H9 (cell line): ENCODE results near the gene HNF4A. TPM values are rescaled to one million over a fixed set of nuclear protein-coding genes. Genes with fewer than 3 reads are reported as not detected.

ENCODE experiments used
- DNase-seq: peaks from one replicate; pipeline ENCODE4 v3.0.0-alpha.2; 2017
- H2AFZ ChIP-seq: one replicate; pipeline ENCODE4 v1.6.1; 2013; ENCODE audit warnings: mild to moderate bottlenecking, low read length, control low read depth, moderate library complexity
- H2AK5ac ChIP-seq: 2 replicates; pipeline ENCODE4 v1.6.1; 2013; ENCODE audit warnings: low read length, control low read depth, mixed read lengths; ENCODE audit not compliant: insufficient read length
- H2BK120ac ChIP-seq: one replicate; pipeline ENCODE4 v1.6.1; 2013; ENCODE audit warnings: low read depth, mild to moderate bottlenecking, low read length, control low read depth, inconsistent platforms; ENCODE audit not compliant: poor library complexity, severe bottlenecking
- H2BK12ac ChIP-seq: 2 replicates; pipeline ENCODE4 v1.6.1; 2013; ENCODE audit warnings: low read length, control low read depth, mixed read lengths, low read depth; ENCODE audit not compliant: insufficient read length
- H2BK15ac ChIP-seq: 2 replicates; pipeline ENCODE4 v1.6.1; 2013; ENCODE audit warnings: low read depth, low read length, control low read depth
- H2BK20ac ChIP-seq: one replicate; pipeline ENCODE4 v1.6.1; 2013; ENCODE audit warnings: low read depth, mild to moderate bottlenecking, low read length, control low read depth, inconsistent platforms; ENCODE audit not compliant: poor library complexity, severe bottlenecking
- H2BK5ac ChIP-seq: 2 replicates; pipeline ENCODE4 v1.6.1; 2013; ENCODE audit warnings: low read length, control low read depth, mixed read lengths; ENCODE audit not compliant: insufficient read length
- H3K14ac ChIP-seq: 2 replicates; pipeline ENCODE4 v1.6.1; 2013; ENCODE audit warnings: low read length, control low read depth; ENCODE audit not compliant: insufficient read depth
- H3K18ac ChIP-seq: 2 replicates; pipeline ENCODE4 v1.6.1; 2013; ENCODE audit warnings: low read depth, mild to moderate bottlenecking, mixed read lengths, low read length, control low read depth; ENCODE audit not compliant: insufficient read length
- H3K23ac ChIP-seq: 2 replicates; pipeline ENCODE4 v1.6.1; 2013; ENCODE audit warnings: low read length, control low read depth, mixed read lengths, low read depth; ENCODE audit not compliant: insufficient read length
- H3K23me2 ChIP-seq: 2 replicates; pipeline ENCODE4 v1.6.1; 2013; ENCODE audit warnings: low read depth, mild to moderate bottlenecking, mixed read lengths, low read length, control low read depth; ENCODE audit not compliant: insufficient read length, poor library complexity, severe bottlenecking
- H3K27ac ChIP-seq: 2 replicates; pipeline ENCODE4 v1.5.1; 2013; ENCODE audit warnings: low read length, control low read depth, mixed read lengths, low read depth; ENCODE audit not compliant: insufficient read length
- H3K27me3 ChIP-seq: 2 replicates; pipeline ENCODE4 v1.6.1; 2013; ENCODE audit warnings: low read length, control low read depth, inconsistent platforms; ENCODE audit not compliant: insufficient read depth
- H3K4ac ChIP-seq: 2 replicates; pipeline ENCODE4 v1.6.1; 2013; ENCODE audit warnings: low read depth, mild to moderate bottlenecking, control low read depth, inconsistent platforms, low read length, moderate library complexity
- H3K4me1 ChIP-seq: 2 replicates; pipeline ENCODE4 v1.6.1; 2013; ENCODE audit warnings: low read length, control low read depth, inconsistent platforms; ENCODE audit not compliant: insufficient read depth
- H3K4me2 ChIP-seq: 2 replicates; pipeline ENCODE4 v1.6.1; 2013; ENCODE audit warnings: low read length, control low read depth, mixed read lengths; ENCODE audit not compliant: insufficient read length, insufficient read depth
- H3K56ac ChIP-seq: 2 replicates; pipeline ENCODE4 v1.6.1; 2013; ENCODE audit warnings: low read depth, mild to moderate bottlenecking, mixed read lengths, low read length, control low read depth; ENCODE audit not compliant: insufficient read length
- H3K79me1 ChIP-seq: 2 replicates; pipeline ENCODE4 v1.6.1; 2013; ENCODE audit warnings: low read depth, mild to moderate bottlenecking, moderate library complexity, low read length, control low read depth, inconsistent platforms; ENCODE audit not compliant: insufficient read depth, poor library complexity, severe bottlenecking
- H3K79me2 ChIP-seq: 2 replicates; pipeline ENCODE4 v1.6.1; 2013; ENCODE audit warnings: low read length, control low read depth, inconsistent platforms; ENCODE audit not compliant: insufficient read depth
- H3K9ac ChIP-seq: 2 replicates; pipeline ENCODE4 v1.6.1; 2013; ENCODE audit warnings: low read length, control low read depth, mixed read lengths; ENCODE audit not compliant: insufficient read length; ENCODE audit errors: extremely low read depth
- H3K9me3 ChIP-seq: one replicate; pipeline ENCODE4 v1.6.1; 2013; ENCODE audit warnings: low read depth, low read length, inconsistent platforms; ENCODE audit not compliant: control insufficient read depth
- H3T11ph ChIP-seq: one replicate; pipeline ENCODE4 v1.6.1; 2013; ENCODE audit warnings: mild to moderate bottlenecking, low read length, control low read depth, inconsistent platforms
- H4K20me1 ChIP-seq: one replicate; pipeline ENCODE4 v1.6.1; 2013; ENCODE audit not compliant: control insufficient read depth, insufficient read length, insufficient read depth
- H4K5ac ChIP-seq: 2 replicates; pipeline ENCODE4 v1.6.1; 2013; ENCODE audit warnings: low read depth, mild to moderate bottlenecking, mixed read lengths, low read length, control low read depth; ENCODE audit not compliant: insufficient read length
- H4K8ac ChIP-seq: replicated peaks from 2 replicates; pipeline ENCODE4 v1.6.1; 2013; ENCODE audit warnings: low read length, control low read depth, mixed read lengths, low read depth; ENCODE audit not compliant: insufficient read length
- H4K91ac ChIP-seq: 2 replicates; pipeline ENCODE4 v1.6.1; 2013; ENCODE audit warnings: low read depth, mild to moderate bottlenecking, moderate library complexity, mixed read lengths, low read length, control low read depth; ENCODE audit not compliant: insufficient read length
- H3K27ac Mint-ChIP-seq, 3 experiments: 2 replicates in 2 of 3; 3 replicates in 1 of 3; pipeline ENCODE4 v1.8.0; 2020 to 2021; ENCODE audit warnings: mixed read lengths in 3 of 3, mild to moderate bottlenecking in 1 of 3, moderate library complexity in 1 of 3
- H3K27me3 Mint-ChIP-seq: 2 replicates; pipeline ENCODE4 v1.8.0; 2021; ENCODE audit warnings: low read depth, mild to moderate bottlenecking, moderate library complexity, mixed read lengths
- H3K36me3 Mint-ChIP-seq, 3 experiments: 2 replicates in 2 of 3; 3 replicates in 1 of 3; pipeline ENCODE4 v1.8.0; 2020 to 2021; ENCODE audit warnings: low read depth in 3 of 3, mixed read lengths in 3 of 3; ENCODE audit not compliant: insufficient read depth in 1 of 3
- H3K4me1 Mint-ChIP-seq, 2 experiments: 2 replicates each; pipeline ENCODE4 v1.8.0; 2020; ENCODE audit warnings: mixed read lengths in 2 of 2
- H3K4me3 Mint-ChIP-seq, 2 experiments: 2 replicates in 1 of 2; 3 replicates in 1 of 2; pipeline ENCODE4 v1.8.0; 2020 to 2021; ENCODE audit warnings: mild to moderate bottlenecking in 2 of 2, mixed read lengths in 2 of 2, moderate library complexity in 1 of 2
- H3K9me3 Mint-ChIP-seq, 2 experiments: 2 replicates in 1 of 2; 3 replicates in 1 of 2; pipeline ENCODE4 v1.8.0; 2020; ENCODE audit warnings: mild to moderate bottlenecking in 2 of 2, mixed read lengths in 2 of 2, moderate library complexity in 1 of 2
- CTCF ChIP-seq: fragments of 200-600 bp; sonication (generic); conservative IDR thresholded peaks from 3 replicates; pipeline ENCODE4 v1.8.0; 2021; ENCODE audit warnings: antibody characterized with exemption, mild to moderate bottlenecking
- total RNA-seq: library from RNA; stranded (reverse); gene quantifications from 2 replicates; pipeline ENCODE4 v1.2.1, GENCODE V29; 2021

The HNF4A gene
- total RNA-seq, 1 experiment from 2014 or later: not detected

GRCh38 chr20:44414808-44415207 is 59.3 kb downstream of the HNF4A start:
- H3K27me3 Mint-ChIP-seq: peaks cover 11% of the 10 kb centered on the region
- DNase-seq: no peak
- no peak overlapping the region for H3K4me2 ChIP-seq
- H3K56ac ChIP-seq: no peak overlapping the region
- H4K8ac ChIP-seq: no peak overlapping the region
- H2BK5ac ChIP-seq: no peak overlapping the region
- no peak overlapping the region for H3K4me3 Mint-ChIP-seq
- H2AK5ac ChIP-seq: no peak overlapping the region
- H3K23me2 ChIP-seq: no peaks in the 10 kb centered on the region
- no peak overlapping the region for H4K5ac ChIP-seq
- H3K14ac ChIP-seq: no peak overlapping the region
- no peaks in the 10 kb centered on the region for H4K20me1 ChIP-seq
- H3K79me1 ChIP-seq: no peaks in the 10 kb centered on the region
- H3K9me3 ChIP-seq: no peaks in the 10 kb centered on the region
- H2BK120ac ChIP-seq: no peak overlapping the region
- no peak overlapping the region for H4K91ac ChIP-seq
- no peak overlapping the region for H3K9ac ChIP-seq
- no peak overlapping the region for H3T11ph ChIP-seq
- H3K27ac ChIP-seq: no peak overlapping the region
- no peak overlapping the region for H2BK12ac ChIP-seq
- no peak overlapping the region for H2BK15ac ChIP-seq
- H3K23ac ChIP-seq: no peak overlapping the region
- H3K27ac Mint-ChIP-seq: no peak overlapping the region; a peak in 1 of 7 replicates
- H3K79me2 ChIP-seq: no peaks in the 10 kb centered on the region
- H2BK20ac ChIP-seq: no peak overlapping the region
- no peak overlapping the region for H2AFZ ChIP-seq
- H3K4me1 Mint-ChIP-seq: peaks cover 0 to 9% of the 10 kb centered on the region in 2 experiments; a peak in 2 of 4 replicates
- no peak overlapping the region for H3K4ac ChIP-seq
- TF ChIP-seq CTCF: no peak
- H3K4me1 ChIP-seq: no peaks in the 10 kb centered on the region
- H3K36me3 Mint-ChIP-seq: no peaks in the 10 kb centered on the region
- H3K9me3 Mint-ChIP-seq: no peaks in the 10 kb centered on the region
- no peaks in the 10 kb centered on the region for H3K27me3 ChIP-seq
- no peak overlapping the region for H3K18ac ChIP-seq
